CD4-positive, alpha-beta T cell (primary cell): ENCODE results near the gene CACNA1E. TPM values are rescaled to one million over a fixed set of nuclear protein-coding genes. Genes with fewer than 3 reads are reported as not detected.

Source experiments
- ATAC-seq: fragments of 200-7000 bp; cut with Tn5 transposase; one replicate; pipeline ENCODE4 v1.10.0; 2022; ENCODE audit warnings: mild to moderate bottlenecking; ENCODE audit not compliant: poor library complexity
- CTCF ChIA-PET: fragments of 350-600 bp; sonication (Branson Sonifier 250); formaldehyde crosslinking; loops from one replicate; lab custom pipeline; 2021; ENCODE audit warnings: antibody characterized with exemption, inconsistent platforms; lab: Charles Lee
- POLR2A ChIA-PET: fragments of 350-600 bp; sonication (Branson Sonifier 250); formaldehyde crosslinking; loops from one replicate; lab custom pipeline; 2021; ENCODE audit warnings: antibody characterized with exemption, inconsistent platforms; lab: Charles Lee
- DNase-seq, 14 experiments: peaks; one replicate each; pipeline ENCODE4 v3.0.0-alpha.2; 2013 to 2020; ENCODE audit warnings: mixed read lengths in 2 of 14
- H3K27ac ChIP-seq, 2 donors: one replicate each; pipeline versions ENCODE4 v1.5.1 to v1.7.0; 2013; ENCODE audit warnings: low read length in 2 of 2, low read depth in 1 of 2, mild to moderate bottlenecking in 1 of 2
- H3K27me3 ChIP-seq, 2 experiments: 1 replicate in 1 of 2; 2 replicates in 1 of 2; pipeline versions ENCODE4 v1.6.1 to v1.7.0; 2013; ENCODE audit warnings: low read length in 2 of 2, control low read depth in 1 of 2, mild to moderate bottlenecking in 1 of 2, moderate library complexity in 1 of 2; ENCODE audit not compliant: insufficient read depth in 2 of 2, control insufficient read depth in 1 of 2
- H3K36me3 ChIP-seq: one replicate; pipeline ENCODE4 v1.6.1; 2013; ENCODE audit warnings: low read length, control low read depth; ENCODE audit not compliant: insufficient read depth
- H3K4me1 ChIP-seq: one replicate; pipeline ENCODE4 v1.6.1; 2013; ENCODE audit warnings: low read length, control low read depth; ENCODE audit not compliant: insufficient read depth
- H3K4me3 ChIP-seq: one replicate; pipeline ENCODE4 v1.5.1; 2013; ENCODE audit warnings: mild to moderate bottlenecking, low read length, moderate library complexity
- H3K9me3 ChIP-seq, 2 experiments: 1 replicate in 1 of 2; 2 replicates in 1 of 2; pipeline versions ENCODE4 v1.6.1 to v1.7.0; 2013; ENCODE audit warnings: low read length in 2 of 2, mild to moderate bottlenecking in 2 of 2, control low read depth in 1 of 2, moderate library complexity in 1 of 2; ENCODE audit not compliant: control insufficient read depth in 1 of 2, insufficient read depth in 1 of 2
- H3K27ac Mint-ChIP-seq: one replicate; pipeline ENCODE4 v1.8.0; 2020; ENCODE audit warnings: mixed read lengths
- H3K27me3 Mint-ChIP-seq: one replicate; pipeline ENCODE4 v1.8.0; 2021; ENCODE audit warnings: mixed read lengths
- H3K36me3 Mint-ChIP-seq: one replicate; pipeline ENCODE4 v1.8.0; 2021; ENCODE audit warnings: low read depth, mixed read lengths
- H3K4me1 Mint-ChIP-seq: one replicate; pipeline ENCODE4 v1.8.0; 2021; ENCODE audit warnings: low read depth, mixed read lengths
- H3K4me3 Mint-ChIP-seq: one replicate; pipeline ENCODE4 v1.8.0; 2020; ENCODE audit warnings: mild to moderate bottlenecking, mixed read lengths
- H3K9me3 Mint-ChIP-seq: one replicate; pipeline ENCODE4 v1.8.0; 2020; ENCODE audit warnings: mixed read lengths
- intact Hi-C, 2 experiments: fragments of 100-400 bp; cut with DNase I in 1 of 2; cut with micrococcal nuclease in 1 of 2; formaldehyde crosslinking; loops; one replicate each; pipeline versions ENCODE4 v1.15.1 to v1.9.0; 2023 to 2025; cut with DNase I, micrococcal nuclease
- total RNA-seq, 174 experiments: library from RNA in 2 of 174; stranded (reverse) in 2 of 174; gene quantifications; one replicate each; pipeline ENCODE4 v1.2.3 and lab custom pipeline; 2021 to 2026
- TF ChIP-seq, protein P1 (sequence below): fragments of 200-600 bp; IDR thresholded peaks from one replicate; pipeline ENCODE4 v1.8.0; 2022; ENCODE audit warnings: antibody characterized with exemption, mild to moderate bottlenecking

The CACNA1E gene
- total RNA-seq, 2 experiments from 2014 or later: not detected

DNA sequence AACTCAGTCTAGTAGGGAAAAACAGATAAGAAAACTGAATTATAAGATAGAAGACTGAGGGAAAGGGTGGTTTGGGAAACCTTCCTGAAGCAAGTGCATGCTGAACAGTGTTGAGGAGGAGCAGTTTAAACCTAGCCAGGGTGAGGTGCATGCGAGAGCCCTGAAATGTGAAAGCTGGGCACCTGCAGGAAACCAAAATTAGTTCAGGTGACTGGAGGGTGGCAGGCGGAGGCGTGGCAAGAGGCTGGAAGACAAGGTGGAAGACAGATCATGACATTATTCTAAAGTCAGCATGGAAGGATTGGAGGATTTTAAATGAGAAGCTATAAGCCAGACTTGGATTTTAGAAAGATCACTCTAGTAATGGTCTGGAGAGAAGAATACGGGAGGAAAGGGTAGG lies 75.1 kb downstream of the CACNA1E start:
- Histone ChIP-seq H3K4me1 (no peaks in the 10 kb centered on the region), H3K36me3 (no peaks in the 10 kb centered on the region), H3K9me3 (no peaks in the 10 kb centered on the region), H3K27me3 (peaks cover 4 to 5% of the 10 kb centered on the region in 2 experiments), H3K27ac (no peak overlapping the region), H3K4me3 (no peak overlapping the region)
- no peak for DNase-seq
- intact Hi-C loops: no loop called here
- ChIA-PET CTCF (no interaction called here), POLR2A (interaction anchor here (1.5 kb wide), 1 partner anchor 75 kb away, joined by 3 read pairs; the partner anchor contains the start of gene CACNA1E)
- Mint-ChIP-seq H3K27ac (no peak overlapping the region), H3K4me3 (no peak overlapping the region), H3K4me1 (no peaks in the 10 kb centered on the region), H3K27me3 (peaks cover 16% of the 10 kb centered on the region), H3K9me3 (no peaks in the 10 kb centered on the region), H3K36me3 (no peaks in the 10 kb centered on the region)
- ATAC-seq: no peak
- TF ChIP-seq, protein P1, sequence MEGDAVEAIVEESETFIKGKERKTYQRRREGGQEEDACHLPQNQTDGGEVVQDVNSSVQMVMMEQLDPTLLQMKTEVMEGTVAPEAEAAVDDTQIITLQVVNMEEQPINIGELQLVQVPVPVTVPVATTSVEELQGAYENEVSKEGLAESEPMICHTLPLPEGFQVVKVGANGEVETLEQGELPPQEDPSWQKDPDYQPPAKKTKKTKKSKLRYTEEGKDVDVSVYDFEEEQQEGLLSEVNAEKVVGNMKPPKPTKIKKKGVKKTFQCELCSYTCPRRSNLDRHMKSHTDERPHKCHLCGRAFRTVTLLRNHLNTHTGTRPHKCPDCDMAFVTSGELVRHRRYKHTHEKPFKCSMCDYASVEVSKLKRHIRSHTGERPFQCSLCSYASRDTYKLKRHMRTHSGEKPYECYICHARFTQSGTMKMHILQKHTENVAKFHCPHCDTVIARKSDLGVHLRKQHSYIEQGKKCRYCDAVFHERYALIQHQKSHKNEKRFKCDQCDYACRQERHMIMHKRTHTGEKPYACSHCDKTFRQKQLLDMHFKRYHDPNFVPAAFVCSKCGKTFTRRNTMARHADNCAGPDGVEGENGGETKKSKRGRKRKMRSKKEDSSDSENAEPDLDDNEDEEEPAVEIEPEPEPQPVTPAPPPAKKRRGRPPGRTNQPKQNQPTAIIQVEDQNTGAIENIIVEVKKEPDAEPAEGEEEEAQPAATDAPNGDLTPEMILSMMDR: no peak

DNA sequence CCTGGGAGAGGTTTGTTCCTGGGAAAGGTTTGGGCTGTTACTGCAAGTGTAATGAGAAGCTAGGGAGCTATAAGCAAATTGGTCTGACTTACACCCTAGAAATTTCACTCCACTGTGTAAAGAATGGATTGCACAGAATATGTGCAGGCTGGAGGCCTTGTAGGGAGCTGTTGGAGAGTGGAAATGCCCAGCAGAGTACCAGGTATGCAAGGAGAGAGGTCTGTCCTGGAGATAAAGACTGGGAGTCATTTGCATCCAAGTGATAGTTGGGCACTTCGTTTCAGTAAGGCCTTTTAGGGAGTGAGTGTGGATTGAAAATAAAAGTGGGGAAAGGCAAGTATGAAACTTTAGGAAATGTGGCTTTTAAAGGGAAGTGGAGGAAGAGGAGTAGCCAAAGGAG lies 75.8 kb downstream of the CACNA1E start:
- H3K27me3 ChIP-seq: peaks cover 5 to 7% of the 10 kb centered on the region in 2 experiments
- TF ChIP-seq, protein P1: no peak
- H3K27ac ChIP-seq: no peak overlapping the region
- intact Hi-C loops: no loop called here
- no peak overlapping the region for H3K4me3 ChIP-seq
- ATAC-seq (no peak), DNase-seq (no peak)
- H3K4me3 Mint-ChIP-seq: no peak overlapping the region
- no peaks in the 10 kb centered on the region for H3K36me3 ChIP-seq
- H3K27me3 Mint-ChIP-seq: peaks cover 16% of the 10 kb centered on the region
- no peaks in the 10 kb centered on the region for H3K36me3 Mint-ChIP-seq
- no peaks in the 10 kb centered on the region for H3K4me1 Mint-ChIP-seq
- CTCF ChIA-PET: no interaction called here
- no peaks in the 10 kb centered on the region for H3K9me3 Mint-ChIP-seq
- H3K4me1 ChIP-seq: no peaks in the 10 kb centered on the region
- H3K9me3 ChIP-seq: no peaks in the 10 kb centered on the region
- no peak overlapping the region for H3K27ac Mint-ChIP-seq
- POLR2A ChIA-PET: interaction anchor here (1.5 kb wide), 1 partner anchor 76 kb away, joined by 3 read pairs; the partner anchor contains the start of gene CACNA1E

DNA sequence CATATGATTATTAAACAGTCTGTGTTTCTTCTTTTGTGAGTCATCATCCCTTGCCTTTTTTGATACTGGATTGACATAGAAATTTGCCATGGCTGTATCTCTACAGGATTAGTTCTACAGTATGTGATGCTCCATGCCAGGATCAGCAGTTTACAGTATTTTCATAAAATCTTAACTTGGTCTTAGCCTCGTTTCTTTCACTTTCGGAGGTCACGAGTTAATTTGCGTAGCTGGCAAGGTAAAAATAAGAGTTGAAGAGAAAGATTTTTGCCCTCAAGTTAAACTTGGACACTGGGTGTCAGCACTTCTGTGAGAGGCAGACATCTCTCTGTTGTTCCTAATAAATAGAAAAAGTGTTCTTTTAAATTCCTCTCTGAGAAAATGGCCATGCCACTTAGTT lies 79.1 kb downstream of the CACNA1E start:
- no peaks in the 10 kb centered on the region for H3K9me3 Mint-ChIP-seq
- no peaks in the 10 kb centered on the region for H3K36me3 ChIP-seq
- H3K9me3 ChIP-seq: no peaks in the 10 kb centered on the region
- no peak overlapping the region for H3K4me3 ChIP-seq
- H3K4me1 ChIP-seq: no peaks in the 10 kb centered on the region
- CTCF ChIA-PET: interaction anchor here (1.4 kb wide), 1 partner anchor 10 kb away, joined by 3 read pairs; no protein-coding TSS in a partner anchor
- intact Hi-C loops: no loop called here
- H3K4me1 Mint-ChIP-seq: no peaks in the 10 kb centered on the region
- no peak for ATAC-seq
- H3K27me3 Mint-ChIP-seq: peaks cover 20% of the 10 kb centered on the region
- no peak overlapping the region for H3K27ac ChIP-seq
- TF ChIP-seq, protein P1: no peak
- POLR2A ChIA-PET: no interaction called here
- no peaks in the 10 kb centered on the region for H3K36me3 Mint-ChIP-seq
- no peak for DNase-seq
- H3K27me3 ChIP-seq: peaks cover 5 to 7% of the 10 kb centered on the region in 2 experiments
- H3K4me3 Mint-ChIP-seq: no peak overlapping the region
- no peak overlapping the region for H3K27ac Mint-ChIP-seq
